Adrenal gland (tissue), 5 donors: ENCODE data around the gene TNFRSF19.

Experiments
- POLR2A ChIP-seq, 2 donors: fragments of 450-650 bp; IDR thresholded peaks; one replicate each; pipeline ENCODE4 v1.6.1; 2017; ENCODE audit warnings: antibody characterized with exemption in 2 of 2, mild to moderate bottlenecking in 2 of 2, moderate library complexity in 1 of 2
- TF ChIP-seq, protein P1 (sequence below), 6 experiments: fragments of 450-650 bp in 4 of 6; fragments of 200-600 bp in 2 of 6; sonication (generic) in 1 of 6; IDR thresholded peaks; 1 replicate in 5 of 6; 2 replicates in 1 of 6; pipeline versions ENCODE4 v1.5.1 to v1.8.0; 2016 to 2021; ENCODE audit warnings: antibody characterized with exemption in 6 of 6, mild to moderate bottlenecking in 2 of 6, moderate library complexity in 1 of 6
- donor health status: DM: no; HTN: no; CAD: no.

GRCh38 chr13:23644126-23644419, 73.9 kb downstream of the TNFRSF19 start:
- TF ChIP-seq, protein P1, sequence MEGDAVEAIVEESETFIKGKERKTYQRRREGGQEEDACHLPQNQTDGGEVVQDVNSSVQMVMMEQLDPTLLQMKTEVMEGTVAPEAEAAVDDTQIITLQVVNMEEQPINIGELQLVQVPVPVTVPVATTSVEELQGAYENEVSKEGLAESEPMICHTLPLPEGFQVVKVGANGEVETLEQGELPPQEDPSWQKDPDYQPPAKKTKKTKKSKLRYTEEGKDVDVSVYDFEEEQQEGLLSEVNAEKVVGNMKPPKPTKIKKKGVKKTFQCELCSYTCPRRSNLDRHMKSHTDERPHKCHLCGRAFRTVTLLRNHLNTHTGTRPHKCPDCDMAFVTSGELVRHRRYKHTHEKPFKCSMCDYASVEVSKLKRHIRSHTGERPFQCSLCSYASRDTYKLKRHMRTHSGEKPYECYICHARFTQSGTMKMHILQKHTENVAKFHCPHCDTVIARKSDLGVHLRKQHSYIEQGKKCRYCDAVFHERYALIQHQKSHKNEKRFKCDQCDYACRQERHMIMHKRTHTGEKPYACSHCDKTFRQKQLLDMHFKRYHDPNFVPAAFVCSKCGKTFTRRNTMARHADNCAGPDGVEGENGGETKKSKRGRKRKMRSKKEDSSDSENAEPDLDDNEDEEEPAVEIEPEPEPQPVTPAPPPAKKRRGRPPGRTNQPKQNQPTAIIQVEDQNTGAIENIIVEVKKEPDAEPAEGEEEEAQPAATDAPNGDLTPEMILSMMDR (IDR thresholded peaks at IDR 0.05): no peak
- TF ChIP-seq POLR2A (IDR thresholded peaks at IDR 0.05): no peak
